HG03457 (cell line): ENCODE results near the gene PNMA8A.
"Not testable (repeated sequence)": the region's sequence is repeated elsewhere in the genome, so short reads cannot be mapped to it uniquely, and the experiment has no call there.

ENCODE experiments used
- ATAC-seq: cut with Tn5 transposase; IDR thresholded peaks from one replicate; pipeline ENCODE4 v1.9.1; 2021; ENCODE audit warnings: moderate number of reproducible peaks; ENCODE audit not compliant: unreplicated experiment

PNMA8A gene

DNA sequence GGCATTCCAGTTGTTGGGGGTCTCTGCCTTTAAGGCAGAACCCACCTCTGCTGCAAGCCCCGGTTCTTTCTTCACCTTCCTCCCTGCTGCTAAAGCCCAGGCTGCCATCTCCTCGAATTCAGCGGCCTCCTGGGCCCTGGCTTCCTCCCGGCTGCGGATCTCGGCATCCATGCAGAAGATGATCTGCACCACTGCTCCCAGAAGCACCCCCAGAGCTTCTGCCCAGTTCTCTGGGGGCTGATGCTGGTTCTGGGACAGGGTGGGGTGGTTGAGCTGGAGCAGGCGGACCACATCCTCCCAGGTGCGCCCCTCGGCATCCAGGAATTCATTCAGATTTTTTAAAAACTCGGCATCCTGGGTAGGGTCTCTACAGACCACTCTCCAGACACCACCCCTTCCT, 987 bp downstream of the PNMA8A start:
- ATAC-seq: no peak

DNA sequence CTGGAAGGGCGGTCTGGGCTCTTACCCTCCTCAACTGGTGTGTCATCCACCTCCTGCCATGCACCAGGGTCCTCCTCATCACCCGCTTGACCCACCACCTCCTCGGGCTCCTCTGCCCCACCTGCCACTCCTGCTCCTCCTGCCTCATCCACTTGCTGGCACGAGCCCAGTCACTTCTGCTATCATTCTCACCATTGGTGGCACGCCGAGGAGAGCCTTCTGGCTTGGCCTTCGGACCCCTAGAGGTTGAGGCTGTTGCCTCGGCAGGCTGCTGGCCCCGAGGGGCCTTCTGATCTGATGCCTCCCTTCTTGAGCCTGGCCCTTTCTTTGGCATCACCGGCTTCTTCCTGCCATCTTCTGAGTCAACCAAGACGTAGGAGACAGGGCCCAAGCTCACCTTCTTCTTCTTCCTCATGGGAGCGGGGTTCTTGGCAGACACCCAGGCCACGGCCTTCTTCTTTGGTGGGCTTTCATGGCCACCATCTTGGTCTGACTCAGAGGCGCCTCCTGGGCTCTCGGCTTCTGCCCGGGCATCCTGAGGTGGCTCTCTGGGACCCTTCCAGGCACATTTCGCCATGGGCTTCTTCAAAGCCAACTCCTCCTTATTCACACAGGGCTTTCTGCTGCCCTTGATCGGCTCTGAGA, 1.7 kb downstream of the PNMA8A start:
- no peak for ATAC-seq

DNA sequence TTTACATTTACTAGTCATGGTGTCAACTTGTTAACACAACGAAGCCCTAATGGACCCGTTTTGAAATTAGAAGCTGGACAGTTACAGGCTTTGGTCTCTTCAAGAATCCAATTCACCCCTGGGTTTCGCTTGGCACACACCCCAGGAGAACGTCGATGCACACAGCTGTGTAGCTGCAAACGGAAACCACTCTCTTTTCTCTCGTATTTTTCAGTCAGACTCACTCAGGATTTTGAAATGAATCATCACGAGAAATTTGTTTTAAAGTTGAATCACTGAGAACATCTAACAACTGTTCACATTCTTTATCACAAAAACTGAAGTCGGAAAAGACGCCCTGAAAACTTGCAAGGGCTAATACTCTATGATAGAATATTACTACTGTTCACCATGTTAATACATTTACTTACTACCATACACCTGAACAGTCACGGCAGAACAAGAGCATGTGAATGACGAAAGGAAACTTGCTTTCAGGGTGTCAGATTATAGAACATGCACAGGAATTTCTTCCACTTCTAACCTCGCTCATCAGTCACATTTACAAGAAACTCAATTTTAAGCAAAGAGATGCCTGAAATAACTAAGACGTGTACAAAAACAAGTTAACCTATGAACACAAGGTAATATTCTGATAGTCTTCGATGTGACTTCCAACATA, 4.7 kb downstream of the PNMA8A start:
- ATAC-seq: no peak

DNA sequence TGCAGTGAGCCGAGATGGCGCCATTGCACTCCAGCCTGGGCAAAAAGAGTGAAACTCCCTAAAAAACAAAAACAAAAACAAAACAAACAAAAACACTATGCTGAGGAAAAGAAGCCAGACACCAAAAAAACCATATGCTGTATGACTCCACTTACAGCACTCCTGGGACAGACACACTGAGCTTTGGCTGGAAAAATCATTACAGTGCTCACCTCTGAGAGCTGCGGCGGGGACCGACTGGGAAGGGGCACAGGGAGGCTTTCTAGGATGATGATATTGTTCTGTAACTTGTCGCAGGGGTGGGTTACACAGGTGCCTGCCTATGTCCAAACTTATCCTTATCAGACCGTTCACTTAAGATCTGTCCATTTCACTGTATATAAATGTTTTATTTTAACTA, 7.8 kb downstream of the PNMA8A start:
- no peak for ATAC-seq

DNA sequence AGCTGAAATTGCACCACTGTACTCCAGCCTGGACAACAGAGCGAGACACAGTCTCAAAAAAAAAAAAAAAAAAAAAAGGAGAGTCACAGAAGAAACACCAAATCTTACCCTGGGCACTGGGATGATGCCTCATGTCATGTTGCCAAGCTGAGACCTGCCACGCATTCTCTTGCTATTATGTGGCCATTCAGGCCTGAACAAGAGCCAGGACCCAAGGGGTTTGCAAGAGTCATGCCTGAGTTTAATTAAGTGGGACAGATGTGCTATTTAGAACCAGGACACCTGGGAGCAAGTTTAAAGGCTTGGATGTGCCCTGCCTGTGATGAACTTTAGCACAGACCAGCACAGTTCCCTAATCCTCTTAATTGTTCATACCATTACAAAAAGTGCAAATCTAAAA, 9.8 kb downstream of the PNMA8A start:
- no peak for ATAC-seq

DNA sequence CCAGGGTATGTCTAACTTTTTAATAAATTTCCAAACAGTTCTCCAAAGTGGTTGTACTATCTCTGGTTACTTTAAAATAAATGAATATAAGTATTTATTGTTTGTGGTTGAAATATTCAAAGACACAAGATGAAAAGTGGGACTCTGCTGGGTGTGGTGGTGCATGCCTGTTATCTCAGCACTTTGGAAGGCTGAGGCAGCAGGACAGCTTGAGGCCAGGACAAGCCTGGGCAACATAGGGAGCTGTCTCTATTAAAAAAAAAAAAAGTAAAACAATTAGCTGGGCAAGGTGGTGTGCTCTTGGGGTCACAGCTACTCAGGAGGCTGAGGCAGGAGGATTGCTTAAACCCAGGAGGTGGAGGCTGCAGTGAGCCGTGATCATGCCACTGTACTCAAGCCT, 10.4 kb downstream of the PNMA8A start:
- no peak for ATAC-seq

DNA sequence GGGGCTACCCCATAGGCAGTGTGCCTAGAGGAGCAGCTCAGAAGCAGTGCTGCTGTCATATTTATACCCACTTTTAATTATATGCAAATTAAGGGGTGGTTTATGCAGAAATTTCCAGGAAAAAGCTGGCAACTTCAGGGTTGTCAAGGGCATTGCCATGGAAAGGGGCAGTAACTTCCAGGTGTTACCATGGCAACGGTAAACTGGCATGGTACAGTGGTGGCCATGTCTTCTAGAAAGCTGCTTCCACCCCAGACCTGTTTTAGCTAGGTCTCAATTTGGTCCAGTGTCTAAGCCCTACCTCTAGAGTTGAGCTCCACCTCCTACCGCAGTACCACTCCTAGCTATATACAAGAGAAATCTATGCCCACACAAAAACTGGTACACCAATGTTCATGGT, 11.3 kb downstream of the PNMA8A start:
- ATAC-seq: no peak

DNA sequence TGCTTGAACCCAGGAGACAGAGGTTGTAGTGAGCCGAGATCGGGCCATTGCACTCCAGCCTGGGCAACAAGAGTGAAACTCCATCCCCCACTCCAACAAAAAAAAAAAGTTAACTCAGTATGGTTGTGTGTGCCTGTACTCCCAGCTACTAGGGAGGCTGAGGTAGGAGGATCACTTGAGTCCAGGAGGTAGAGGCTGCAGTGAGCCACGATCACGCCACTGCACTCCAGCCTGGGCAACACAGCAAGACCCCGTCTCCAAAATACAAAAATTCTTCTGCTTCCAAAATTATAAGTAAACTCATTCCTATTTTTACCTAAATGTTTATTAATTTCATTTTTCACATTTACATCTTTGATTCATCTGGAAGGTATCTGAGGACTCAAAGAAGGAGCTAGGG, 14.4 kb downstream of the PNMA8A start:
- ATAC-seq: no peak

DNA sequence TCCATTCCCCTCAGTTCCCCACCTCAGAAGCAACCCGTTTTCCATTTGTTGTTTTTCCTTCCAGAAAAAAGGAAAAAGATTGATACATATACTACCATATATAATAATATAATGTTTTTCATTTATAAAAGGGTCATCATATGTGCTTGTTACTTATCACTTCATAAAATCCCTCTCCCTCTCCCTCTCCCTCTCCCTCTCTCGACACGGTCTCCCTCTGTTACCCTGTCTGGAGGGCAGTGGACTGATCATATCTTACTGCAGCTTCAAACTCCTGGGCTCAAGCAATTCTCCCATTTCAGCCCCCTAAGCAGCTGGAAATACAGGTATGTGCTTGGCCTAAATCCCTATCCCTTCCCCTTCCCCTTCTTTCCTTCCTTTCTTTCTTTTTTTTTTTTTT, 17.1 kb downstream of the PNMA8A start:
- ATAC-seq: no peak

DNA sequence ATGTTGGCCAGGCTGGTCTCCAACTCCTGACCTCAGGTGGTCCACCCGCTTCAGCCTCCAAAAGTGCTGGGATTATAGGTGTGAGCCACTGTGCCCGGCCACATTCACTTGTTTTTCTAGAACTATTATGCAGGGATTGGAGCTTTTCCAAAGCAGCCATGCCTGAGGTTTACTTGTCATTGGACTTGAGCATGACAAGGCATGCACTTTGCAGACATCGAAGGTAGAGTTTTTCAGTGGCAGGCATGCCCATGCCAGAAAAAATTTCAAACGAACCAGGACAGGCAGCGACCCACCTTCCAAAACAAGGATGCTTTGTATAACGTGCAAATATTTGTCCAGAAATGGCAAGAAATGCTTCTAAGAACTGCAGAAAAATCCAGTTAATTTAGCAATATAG, 17.7 kb downstream of the PNMA8A start:
- no peak for ATAC-seq

DNA sequence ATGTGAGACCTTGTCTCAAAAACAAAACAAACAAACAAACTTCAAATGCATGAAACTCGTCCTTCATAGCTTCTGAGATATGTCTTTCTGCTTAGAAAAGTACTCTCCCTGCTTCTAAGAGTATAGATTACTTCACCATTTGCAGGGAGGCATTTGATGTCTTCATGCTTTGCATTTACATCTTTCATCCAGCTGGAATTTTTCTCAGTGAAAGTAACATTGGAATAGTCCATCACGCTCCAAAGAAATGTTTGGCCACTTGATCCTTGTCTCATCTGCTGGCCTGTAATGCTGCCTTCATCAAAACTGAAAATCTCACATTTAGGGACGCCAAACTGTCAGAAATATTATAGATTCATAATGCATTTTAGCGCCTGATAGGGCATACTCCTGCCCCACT, 19.2 kb downstream of the PNMA8A start:
- ATAC-seq: no peak

DNA sequence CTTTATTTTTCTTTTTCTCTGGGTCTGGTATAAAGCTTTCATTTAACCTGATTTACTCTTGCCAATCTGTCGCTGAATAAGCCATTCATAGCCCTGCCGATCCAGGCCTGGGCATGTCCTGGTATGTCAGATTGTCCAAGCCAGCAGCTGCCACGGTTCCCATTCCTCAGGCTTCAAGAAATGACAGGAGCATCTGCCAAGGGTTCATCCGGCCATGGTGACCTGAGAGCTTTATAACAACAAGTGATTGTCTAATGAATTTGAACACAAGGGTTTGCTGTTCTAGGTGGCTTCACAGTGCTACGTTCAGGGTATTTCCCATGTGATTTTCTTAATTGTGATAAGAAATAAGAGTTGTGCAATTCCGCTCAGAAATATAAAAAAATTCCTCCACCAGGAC, 20.0 kb downstream of the PNMA8A start:
- no peak for ATAC-seq

DNA sequence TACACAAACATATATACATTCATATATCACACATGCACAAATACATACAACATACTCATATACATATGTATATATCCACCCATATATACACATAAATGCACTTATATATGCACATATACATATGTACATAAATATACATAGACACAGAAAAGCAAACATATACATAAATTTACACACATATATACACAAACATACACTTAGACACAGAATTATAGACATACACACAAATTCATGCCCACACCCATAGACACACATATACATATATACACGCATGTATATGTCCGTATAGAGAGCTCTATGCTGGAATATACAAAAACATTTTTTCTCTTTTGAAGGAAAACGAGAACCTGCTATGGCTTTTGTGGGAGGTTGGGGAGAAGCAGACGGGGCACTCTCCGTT, 20.6 kb downstream of the PNMA8A start:
- ATAC-seq: no peak

DNA sequence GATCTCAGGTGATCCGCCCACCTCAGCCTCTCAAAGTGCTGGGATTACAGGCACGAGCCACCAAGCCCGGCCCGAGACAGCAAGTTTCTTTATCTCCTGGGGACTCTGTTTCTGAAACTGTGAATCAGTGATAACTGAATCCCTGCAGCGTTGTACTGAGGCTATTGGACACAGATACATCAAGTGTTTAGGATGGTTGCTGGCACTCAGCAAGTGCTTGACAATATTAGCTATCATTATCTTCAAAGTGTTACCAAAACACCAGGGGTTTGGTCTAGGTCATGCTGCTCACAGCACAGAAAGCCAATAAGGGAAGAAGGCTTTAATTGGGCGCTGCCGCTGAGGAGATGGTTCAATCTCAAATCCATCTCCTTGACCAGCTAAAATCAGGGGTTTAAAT, 22.1 kb downstream of the PNMA8A start:
- no peak for ATAC-seq

DNA sequence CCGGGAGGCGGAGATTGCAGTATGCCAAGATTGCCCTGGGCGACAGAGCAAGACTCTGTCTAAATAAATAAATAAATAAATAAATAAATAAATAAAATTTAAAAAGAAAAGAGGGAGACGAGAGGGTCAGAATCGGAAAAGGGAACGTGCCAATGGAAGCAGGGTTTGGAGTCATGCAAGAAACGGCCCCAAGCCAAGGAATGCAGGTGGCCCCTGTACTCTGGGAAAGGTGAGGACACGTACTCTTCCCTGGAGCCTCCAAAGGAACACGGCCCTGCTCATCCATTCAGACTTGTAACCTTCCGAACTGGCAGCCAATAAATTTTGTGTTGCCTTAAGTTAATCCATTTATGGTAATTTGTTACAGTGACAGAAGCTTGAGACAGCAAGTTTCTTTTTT, 22.8 kb downstream of the PNMA8A start:
- ATAC-seq: no peak

DNA sequence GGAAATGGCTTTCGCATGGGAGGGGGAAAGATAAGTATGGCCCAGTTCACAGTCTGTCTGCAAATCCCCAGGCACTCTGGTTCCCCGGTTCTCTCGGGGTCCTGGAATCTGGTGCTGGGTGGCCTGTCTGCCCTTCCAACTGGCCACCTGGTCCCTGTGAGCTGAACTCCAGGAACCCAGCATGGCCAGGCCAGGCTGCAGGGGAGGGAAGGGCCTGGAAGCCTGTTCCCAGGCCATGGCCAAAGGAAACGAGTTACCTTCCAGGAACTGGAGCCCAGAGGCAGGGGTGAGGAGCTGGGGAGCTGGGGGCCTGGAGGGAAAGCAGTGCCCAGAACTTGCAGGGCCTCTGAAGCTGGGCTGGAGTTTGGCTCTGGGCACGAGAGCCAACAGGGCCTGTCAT, 23.5 kb downstream of the PNMA8A start:
- ATAC-seq: no peak

DNA sequence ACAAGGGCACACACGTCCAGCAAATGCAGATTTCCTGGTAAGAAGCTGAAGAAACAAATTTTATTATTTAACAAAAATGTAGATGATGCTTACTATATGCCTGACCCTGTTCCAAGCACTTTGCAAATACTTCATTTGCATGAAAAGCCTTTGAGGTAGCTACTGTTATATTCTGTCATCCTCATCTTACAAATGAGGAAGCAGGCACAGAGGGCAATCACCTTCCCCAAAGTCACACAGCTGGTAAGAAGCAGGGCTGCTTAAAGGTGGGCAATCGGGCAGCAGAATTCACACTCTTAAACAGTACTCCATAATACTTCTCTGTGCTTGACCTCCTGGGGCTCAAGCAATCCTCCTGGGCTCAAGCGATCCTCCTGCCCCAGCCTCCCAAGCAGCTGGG, 24.4 kb downstream of the PNMA8A start:
- no peak for ATAC-seq

DNA sequence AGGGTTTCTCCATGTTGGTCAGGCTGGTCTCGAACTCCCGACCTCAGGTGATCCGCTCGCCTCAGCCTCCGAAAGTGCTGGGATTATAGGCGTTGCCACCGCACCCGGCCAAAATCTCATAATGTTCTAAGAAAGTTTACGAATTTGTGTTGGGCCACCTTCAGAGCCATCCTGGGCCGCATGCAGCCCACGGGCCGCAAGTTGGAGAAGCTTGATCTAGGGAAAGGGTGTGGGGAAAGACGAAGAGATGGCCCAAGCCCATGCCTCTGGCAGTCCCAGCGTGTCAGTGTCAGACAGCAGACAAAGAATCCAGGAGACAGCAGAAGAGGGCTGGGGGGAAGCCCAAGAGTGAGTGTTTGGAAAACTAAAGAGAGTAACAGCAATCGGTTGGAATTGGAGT, 25.3 kb downstream of the PNMA8A start:
- no peak for ATAC-seq

DNA sequence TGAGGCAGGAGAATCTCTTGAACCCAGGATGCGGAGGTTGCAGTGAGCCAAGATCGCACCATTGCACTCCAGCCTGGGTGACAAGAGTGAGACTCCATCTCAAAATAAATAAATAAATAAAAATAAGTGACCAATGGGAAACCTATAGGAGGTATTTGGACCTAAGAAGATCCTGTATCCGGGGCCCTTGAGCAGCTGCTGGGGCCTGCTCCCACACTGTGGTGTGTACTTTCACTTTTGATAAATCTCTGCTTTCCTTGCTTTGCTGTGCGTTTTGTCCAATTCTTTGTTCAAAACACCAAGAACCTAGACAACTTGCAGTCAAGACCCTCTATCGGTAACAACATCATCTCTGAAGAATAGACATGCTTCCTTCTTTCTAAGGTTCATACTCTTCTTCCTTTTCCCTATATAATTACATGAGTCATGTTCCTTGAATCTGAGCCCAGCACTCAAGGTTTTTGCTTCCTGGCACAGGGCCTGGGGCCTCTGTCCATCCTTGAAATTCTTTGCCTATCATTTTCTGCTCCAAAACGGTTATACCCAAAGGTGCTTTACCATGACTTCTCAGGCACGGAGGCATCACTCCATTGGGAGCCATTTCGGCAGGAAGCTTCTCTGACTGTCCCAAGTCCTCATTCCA, 28.4 kb downstream of the PNMA8A start:
- ATAC-seq: no peak

DNA sequence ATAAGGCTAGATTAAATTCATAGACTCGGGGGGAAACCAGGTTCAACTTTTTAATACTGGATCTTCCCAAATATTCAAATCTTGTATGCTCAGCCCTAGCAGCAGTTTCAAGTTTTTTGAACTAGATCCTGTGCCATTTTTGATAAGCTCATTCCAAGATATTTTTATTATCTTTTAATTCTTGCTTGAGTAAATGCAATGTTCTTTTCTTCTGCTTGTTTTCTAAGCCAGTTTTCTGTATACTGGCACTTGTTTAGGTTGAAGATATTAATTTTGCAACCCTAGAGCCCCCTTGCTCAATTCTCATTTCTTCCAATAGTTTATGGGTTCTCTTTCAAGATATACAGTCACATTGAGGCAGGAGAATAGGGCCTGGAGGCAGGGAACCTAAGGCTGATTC, 29.5 kb downstream of the PNMA8A start:
- no peak for ATAC-seq

DNA sequence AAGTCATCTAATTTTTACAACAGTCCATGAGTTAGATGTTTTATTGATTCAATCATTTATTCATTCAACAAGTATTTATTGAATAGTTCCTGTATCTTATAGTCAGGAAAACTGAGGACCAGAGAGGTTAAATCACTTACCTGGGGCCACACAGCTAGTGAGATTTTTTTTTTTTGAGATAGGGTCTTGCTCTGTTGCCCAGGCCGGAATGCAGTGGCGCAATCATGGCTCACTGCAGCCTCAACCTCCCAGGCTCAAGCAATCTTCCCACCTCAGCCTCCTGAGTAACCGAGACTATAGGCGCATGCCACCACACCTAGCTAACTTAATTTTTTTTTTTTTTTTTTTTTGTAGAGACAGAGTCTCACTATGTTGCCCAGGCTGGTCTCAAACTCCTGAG, 35.7 kb downstream of the PNMA8A start:
- ATAC-seq: not testable (repeated sequence)

DNA sequence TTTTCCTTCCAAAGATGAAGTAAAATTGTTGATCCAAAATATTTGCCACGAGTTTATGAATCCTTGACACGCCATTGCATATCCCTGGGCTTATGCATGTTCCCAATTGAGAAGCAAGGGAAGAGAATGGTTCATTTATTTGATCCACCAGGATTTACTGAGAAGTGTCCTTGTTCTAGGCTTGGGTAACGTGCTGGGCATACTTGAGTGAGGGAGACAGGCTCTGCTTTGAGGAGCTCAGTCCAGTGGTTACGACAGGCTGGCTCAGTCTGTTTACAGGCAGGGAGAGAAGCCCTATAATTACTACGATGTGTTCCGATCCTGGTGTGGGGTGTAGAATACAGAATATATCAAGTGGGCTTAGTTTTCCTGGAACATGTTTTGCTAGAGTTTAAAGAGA, 36.4 kb downstream of the PNMA8A start:
- no peak for ATAC-seq

DNA sequence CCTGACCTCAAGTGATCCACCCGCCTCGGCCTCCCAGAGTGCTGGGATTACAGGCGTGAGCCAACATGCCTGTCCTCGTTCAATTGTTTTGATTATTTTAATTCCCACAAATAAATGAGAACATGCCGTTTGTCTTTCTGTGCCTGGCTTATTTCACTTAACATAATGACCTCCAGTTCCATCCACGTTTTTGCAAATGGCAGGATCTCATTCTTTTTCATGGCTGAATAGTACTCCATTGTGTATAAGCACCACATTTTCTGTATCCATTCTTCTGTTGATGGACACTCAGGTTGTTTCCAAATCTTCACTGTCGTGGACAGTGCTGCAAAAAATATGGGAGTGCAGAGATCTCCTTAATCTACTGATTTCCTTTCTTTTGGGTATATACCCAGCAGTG, 37.9 kb downstream of the PNMA8A start:
- ATAC-seq: not testable (repeated sequence)
